GM23338 (cell line): ENCODE measurements around the gene RPS28. TPM values are rescaled to one million over a fixed set of nuclear protein-coding genes. Genes with fewer than 3 reads are reported as not detected.

Source experiments
- ATAC-seq: fragments of 200-7000 bp; cut with Tn5 transposase; 3 replicates; pipeline ENCODE4 v1.9.1; 2020
- DNase-seq: peaks from one replicate; pipeline ENCODE4 v3.0.0-alpha.2; 2015; ENCODE audit warnings: low spot score
- H2AFZ ChIP-seq: fragments of 200-600 bp; sonication (generic); 2 replicates; pipeline ENCODE4 v1.8.0; 2016; ENCODE audit warnings: antibody characterized with exemption, mild to moderate bottlenecking, moderate library complexity
- H3F3A ChIP-seq: fragments of 200-600 bp; sonication (generic); replicated peaks from 2 replicates; pipeline ENCODE4 v1.8.0; 2017; ENCODE audit warnings: antibody characterized with exemption, mixed run types, low read depth
- H3K27ac ChIP-seq: fragments of 200-600 bp; sonication (generic); 2 replicates; pipeline ENCODE4 v1.6.1; 2016; ENCODE audit warnings: low read depth
- H3K27me3 ChIP-seq: fragments of 200-600 bp; sonication (generic); 2 replicates; pipeline ENCODE4 v1.8.0; 2016; ENCODE audit warnings: mild to moderate bottlenecking, mixed run types, moderate library complexity; ENCODE audit not compliant: insufficient read depth
- H3K36me3 ChIP-seq: fragments of 200-600 bp; sonication (generic); 2 replicates; pipeline ENCODE4 v1.8.0; 2016; ENCODE audit warnings: mild to moderate bottlenecking; ENCODE audit not compliant: insufficient read depth
- H3K4me1 ChIP-seq: fragments of 200-600 bp; sonication (generic); 2 replicates; pipeline ENCODE4 v1.8.0; 2016; ENCODE audit warnings: mild to moderate bottlenecking, moderate library complexity; ENCODE audit not compliant: insufficient read depth
- H3K4me2 ChIP-seq: fragments of 200-600 bp; sonication (generic); 2 replicates; pipeline ENCODE4 v1.7.1; 2017; ENCODE audit warnings: mixed run types
- H3K4me3 ChIP-seq: fragments of 200-600 bp; sonication (generic); 2 replicates; pipeline ENCODE4 v1.6.1; 2016; ENCODE audit warnings: mixed run types
- H3K79me2 ChIP-seq: fragments of 200-600 bp; sonication (generic); replicated peaks from 2 replicates; pipeline ENCODE4 v1.8.0; 2017; ENCODE audit warnings: mild to moderate bottlenecking; ENCODE audit not compliant: insufficient read depth
- H3K9me2 ChIP-seq: fragments of 200-600 bp; sonication (generic); 2 replicates; pipeline ENCODE4 v1.8.0; 2017; ENCODE audit not compliant: insufficient read depth
- H4K20me1 ChIP-seq: fragments of 200-600 bp; sonication (generic); replicated peaks from 2 replicates; pipeline ENCODE4 v1.8.0; 2017; ENCODE audit warnings: mild to moderate bottlenecking; ENCODE audit not compliant: insufficient read depth
- H3K27ac Mint-ChIP-seq: 2 replicates; pipeline ENCODE4 v1.8.0; 2020; ENCODE audit warnings: inconsistent platforms, mild to moderate bottlenecking, moderate library complexity, mixed read lengths
- H3K27me3 Mint-ChIP-seq: 3 replicates; pipeline ENCODE4 v1.8.0; 2022; ENCODE audit warnings: low read depth, mild to moderate bottlenecking, moderate library complexity, mixed read lengths, inconsistent platforms; ENCODE audit not compliant: insufficient read depth, poor library complexity
- H3K36me3 Mint-ChIP-seq: 3 replicates; pipeline ENCODE4 v1.8.0; 2021; ENCODE audit warnings: low read depth, mild to moderate bottlenecking, inconsistent platforms, moderate library complexity, mixed read lengths
- H3K4me1 Mint-ChIP-seq: 3 replicates; pipeline ENCODE4 v1.8.0; 2020; ENCODE audit warnings: mild to moderate bottlenecking, inconsistent platforms, mixed read lengths
- H3K4me3 Mint-ChIP-seq: 3 replicates; pipeline ENCODE4 v1.8.0; 2021; ENCODE audit warnings: moderate library complexity, mild to moderate bottlenecking, inconsistent platforms, mixed read lengths
- H3K9me3 Mint-ChIP-seq: 3 replicates; pipeline ENCODE4 v1.8.0; 2020; ENCODE audit warnings: moderate library complexity, mild to moderate bottlenecking, inconsistent platforms, mixed read lengths
- NANOG ChIP-seq: IDR thresholded peaks from 2 replicates; pipeline ENCODE4 v1.6.1; 2016; ENCODE audit warnings: antibody characterized with exemption, borderline replicate concordance
- STAT1 ChIP-seq: IDR thresholded peaks from one replicate; pipeline ENCODE4 v1.6.1; 2016; ENCODE audit warnings: antibody characterized with exemption; ENCODE audit not compliant: unreplicated experiment
- ZNF114 ChIP-seq: fragments of 250-450 bp; sonication (Bioruptor Pico); IDR thresholded peaks from 2 replicates; pipeline ENCODE4 v1.5.0; 2020; ENCODE audit warnings: mild to moderate bottlenecking, moderate library complexity
- polyA plus RNA-seq: library from polyadenylated mRNA; unstranded; fragments of >200 nt; fragmentation: Nextera tagmentation; extraction: Ambion mirVana; gene quantifications from 2 replicates; pipeline ENCODE4 v1.2.1, GENCODE V29; 2016
- total RNA-seq: library from RNA; depleted of rRNA; stranded (reverse); fragments of >200 nt; shearing (Covaris generic); gene quantifications from 2 replicates; pipeline ENCODE4 v1.2.3, GENCODE V29; 2014
- TF ChIP-seq, protein P1 (sequence below): IDR thresholded peaks from 2 replicates; pipeline ENCODE4 v1.6.1; 2016; ENCODE audit warnings: antibody characterized with exemption
- TF ChIP-seq, protein P2 (sequence below): fragments of 250-450 bp; sonication (Bioruptor Pico); IDR thresholded peaks from 2 replicates; pipeline ENCODE4 v1.5.0; 2020; ENCODE audit warnings: mild to moderate bottlenecking, moderate library complexity
- TF ChIP-seq, protein P3 (sequence below), 2 experiments: fragments of 200-600 bp in 1 of 2; sonication (generic) in 1 of 2; conservative IDR thresholded peaks; 2 replicates each; pipeline versions ENCODE4 v1.5.1 to v1.6.1; 2016 to 2017; ENCODE audit warnings: antibody characterized with exemption in 2 of 2, low read depth in 2 of 2, mild to moderate bottlenecking in 2 of 2, moderate library complexity in 1 of 2

The RPS28 gene
- total and polyA plus RNA-seq, 2 experiments from 2014 or later, result 174 to 1,790 TPM

DNA sequence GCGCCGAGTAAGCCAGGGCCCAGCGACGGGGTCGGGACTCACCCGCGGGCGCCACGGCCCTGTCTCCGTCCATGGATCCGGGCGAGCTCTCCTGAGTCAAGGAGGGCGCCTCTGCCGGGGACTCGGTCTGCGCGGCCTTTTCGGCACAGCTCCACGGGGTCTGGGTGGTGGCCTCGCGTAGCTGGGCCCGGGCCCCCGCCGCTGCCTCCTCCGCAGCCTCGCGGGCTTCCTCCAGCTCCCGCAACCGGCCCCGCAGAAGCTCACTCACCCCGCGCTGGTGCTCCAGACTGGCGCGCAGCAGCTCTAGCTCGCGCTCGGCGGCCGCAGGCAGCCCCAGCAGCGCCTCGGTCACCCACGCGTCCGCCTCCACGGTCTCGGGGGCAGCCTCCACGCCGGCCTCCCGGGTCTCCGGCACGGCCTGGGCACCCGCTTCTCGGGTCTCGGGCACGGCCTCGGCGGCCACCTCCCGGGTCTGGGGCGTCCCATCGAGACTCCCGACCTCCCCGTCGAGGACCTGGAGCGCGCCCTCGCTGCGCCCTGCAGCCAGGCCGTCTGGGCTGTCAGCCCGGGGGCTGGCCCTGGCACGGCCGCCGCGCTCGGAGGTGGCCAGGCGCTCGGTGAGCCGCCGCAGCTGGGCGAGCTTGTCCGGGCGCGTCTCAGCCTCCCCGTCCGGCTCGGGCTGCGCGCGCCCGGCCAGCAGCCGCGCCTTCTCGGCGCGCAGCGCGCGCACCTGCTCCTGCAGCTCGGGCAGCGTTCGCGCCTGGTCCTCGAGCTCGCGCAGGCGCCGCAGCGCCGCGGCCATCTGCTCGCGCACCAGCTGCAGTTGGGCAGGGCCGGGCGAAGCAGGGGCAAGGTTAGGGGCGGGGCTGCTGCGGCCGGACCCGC is 13.4 kb downstream of the RPS28 start (continued):
- TF ChIP-seq, protein P1, sequence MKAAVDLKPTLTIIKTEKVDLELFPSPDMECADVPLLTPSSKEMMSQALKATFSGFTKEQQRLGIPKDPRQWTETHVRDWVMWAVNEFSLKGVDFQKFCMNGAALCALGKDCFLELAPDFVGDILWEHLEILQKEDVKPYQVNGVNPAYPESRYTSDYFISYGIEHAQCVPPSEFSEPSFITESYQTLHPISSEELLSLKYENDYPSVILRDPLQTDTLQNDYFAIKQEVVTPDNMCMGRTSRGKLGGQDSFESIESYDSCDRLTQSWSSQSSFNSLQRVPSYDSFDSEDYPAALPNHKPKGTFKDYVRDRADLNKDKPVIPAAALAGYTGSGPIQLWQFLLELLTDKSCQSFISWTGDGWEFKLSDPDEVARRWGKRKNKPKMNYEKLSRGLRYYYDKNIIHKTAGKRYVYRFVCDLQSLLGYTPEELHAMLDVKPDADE, result no peak
- TF ChIP-seq, protein P2, sequence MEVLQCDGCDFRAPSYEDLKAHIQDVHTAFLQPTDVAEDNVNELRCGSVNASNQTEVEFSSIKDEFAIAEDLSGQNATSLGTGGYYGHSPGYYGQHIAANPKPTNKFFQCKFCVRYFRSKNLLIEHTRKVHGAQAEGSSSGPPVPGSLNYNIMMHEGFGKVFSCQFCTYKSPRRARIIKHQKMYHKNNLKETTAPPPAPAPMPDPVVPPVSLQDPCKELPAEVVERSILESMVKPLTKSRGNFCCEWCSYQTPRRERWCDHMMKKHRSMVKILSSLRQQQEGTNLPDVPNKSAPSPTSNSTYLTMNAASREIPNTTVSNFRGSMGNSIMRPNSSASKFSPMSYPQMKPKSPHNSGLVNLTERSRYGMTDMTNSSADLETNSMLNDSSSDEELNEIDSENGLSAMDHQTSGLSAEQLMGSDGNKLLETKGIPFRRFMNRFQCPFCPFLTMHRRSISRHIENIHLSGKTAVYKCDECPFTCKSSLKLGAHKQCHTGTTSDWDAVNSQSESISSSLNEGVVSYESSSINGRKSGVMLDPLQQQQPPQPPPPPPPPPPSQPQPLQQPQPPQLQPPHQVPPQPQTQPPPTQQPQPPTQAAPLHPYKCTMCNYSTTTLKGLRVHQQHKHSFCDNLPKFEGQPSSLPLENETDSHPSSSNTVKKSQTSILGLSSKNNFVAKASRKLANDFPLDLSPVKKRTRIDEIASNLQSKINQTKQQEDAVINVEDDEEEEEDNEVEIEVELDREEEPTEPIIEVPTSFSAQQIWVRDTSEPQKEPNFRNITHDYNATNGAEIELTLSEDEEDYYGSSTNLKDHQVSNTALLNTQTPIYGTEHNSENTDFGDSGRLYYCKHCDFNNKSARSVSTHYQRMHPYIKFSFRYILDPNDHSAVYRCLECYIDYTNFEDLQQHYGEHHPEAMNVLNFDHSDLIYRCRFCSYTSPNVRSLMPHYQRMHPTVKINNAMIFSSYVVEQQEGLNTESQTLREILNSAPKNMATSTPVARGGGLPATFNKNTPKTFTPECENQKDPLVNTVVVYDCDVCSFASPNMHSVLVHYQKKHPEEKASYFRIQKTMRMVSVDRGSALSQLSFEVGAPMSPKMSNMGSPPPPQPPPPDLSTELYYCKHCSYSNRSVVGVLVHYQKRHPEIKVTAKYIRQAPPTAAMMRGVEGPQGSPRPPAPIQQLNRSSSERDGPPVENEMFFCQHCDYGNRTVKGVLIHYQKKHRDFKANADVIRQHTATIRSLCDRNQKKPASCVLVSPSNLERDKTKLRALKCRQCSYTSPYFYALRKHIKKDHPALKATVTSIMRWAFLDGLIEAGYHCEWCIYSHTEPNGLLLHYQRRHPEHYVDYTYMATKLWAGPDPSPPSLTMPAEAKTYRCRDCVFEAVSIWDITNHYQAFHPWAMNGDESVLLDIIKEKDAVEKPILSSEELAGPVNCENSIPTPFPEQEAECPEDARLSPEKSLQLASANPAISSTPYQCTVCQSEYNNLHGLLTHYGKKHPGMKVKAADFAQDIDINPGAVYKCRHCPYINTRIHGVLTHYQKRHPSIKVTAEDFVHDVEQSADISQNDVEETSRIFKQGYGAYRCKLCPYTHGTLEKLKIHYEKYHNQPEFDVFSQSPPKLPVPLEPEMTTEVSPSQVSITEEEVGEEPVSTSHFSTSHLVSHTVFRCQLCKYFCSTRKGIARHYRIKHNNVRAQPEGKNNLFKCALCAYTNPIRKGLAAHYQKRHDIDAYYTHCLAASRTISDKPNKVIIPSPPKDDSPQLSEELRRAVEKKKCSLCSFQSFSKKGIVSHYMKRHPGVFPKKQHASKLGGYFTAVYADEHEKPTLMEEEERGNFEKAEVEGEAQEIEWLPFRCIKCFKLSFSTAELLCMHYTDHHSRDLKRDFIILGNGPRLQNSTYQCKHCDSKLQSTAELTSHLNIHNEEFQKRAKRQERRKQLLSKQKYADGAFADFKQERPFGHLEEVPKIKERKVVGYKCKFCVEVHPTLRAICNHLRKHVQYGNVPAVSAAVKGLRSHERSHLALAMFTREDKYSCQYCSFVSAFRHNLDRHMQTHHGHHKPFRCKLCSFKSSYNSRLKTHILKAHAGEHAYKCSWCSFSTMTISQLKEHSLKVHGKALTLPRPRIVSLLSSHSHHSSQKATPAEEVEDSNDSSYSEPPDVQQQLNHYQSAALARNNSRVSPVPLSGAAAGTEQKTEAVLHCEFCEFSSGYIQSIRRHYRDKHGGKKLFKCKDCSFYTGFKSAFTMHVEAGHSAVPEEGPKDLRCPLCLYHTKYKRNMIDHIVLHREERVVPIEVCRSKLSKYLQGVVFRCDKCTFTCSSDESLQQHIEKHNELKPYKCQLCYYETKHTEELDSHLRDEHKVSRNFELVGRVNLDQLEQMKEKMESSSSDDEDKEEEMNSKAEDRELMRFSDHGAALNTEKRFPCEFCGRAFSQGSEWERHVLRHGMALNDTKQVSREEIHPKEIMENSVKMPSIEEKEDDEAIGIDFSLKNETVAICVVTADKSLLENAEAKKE (CRISPR knock-in tag), result no peak
- TF ChIP-seq ZNF114 (CRISPR knock-in tag) (no peak), STAT1 (no peak)

DNA sequence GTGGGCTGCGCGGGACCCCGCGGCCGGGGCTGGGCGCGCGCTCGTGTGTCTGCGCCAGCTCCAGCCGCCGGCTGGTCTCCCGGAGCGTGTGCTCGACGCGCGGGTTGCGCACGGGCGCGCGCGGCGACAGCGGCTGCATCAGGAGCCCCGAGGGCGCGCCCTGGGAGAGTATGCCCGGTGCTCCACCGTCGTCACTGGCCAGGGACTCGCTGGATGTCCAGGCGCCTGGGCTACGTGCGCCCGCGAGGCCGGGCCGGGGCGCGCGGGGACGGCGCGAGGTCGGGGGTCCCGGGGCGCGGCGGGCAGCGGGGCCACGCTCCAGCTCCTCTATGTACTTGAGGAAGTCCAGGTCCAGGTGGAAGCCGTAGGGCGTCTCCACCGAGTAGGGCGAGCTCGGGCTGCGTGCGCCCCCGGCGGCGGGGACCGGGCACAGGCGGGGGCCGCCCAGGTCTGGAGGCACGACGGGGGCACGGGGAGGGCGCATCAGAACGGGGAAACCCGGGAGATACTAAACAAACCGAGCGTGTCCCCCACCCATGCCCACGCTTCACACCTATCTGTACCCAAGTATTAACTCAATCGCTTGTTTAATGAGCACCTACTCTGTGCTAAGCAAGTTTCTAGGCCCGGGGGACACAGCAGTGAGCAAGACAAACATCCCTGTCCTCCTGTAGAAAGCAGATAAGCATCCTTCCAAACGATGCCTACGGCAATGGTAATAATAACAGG is 14.2 kb downstream of the RPS28 start:
- H3K4me1 Mint-ChIP-seq, result peaks cover 13% of the 10 kb centered on the region
- ATAC-seq, result peak; percentile 41
- Histone ChIP-seq H3K36me3 (no peaks in the 10 kb centered on the region), H3K4me2 (peak overlapping the region; percentile 91), H2AFZ (peak overlapping the region; percentile 69), H4K20me1 (no peaks in the 10 kb centered on the region), H3K4me3 (peak overlapping the region; percentile 68), H3K4me1 (peaks cover 18% of the 10 kb centered on the region), H3K79me2 (no peaks in the 10 kb centered on the region), H3K27me3 (peaks cover 47% of the 10 kb centered on the region), H3F3A (peaks cover 10% of the 10 kb centered on the region), H3K27ac (no peak overlapping the region), H3K9me2 (no peaks in the 10 kb centered on the region)
- H3K4me3 Mint-ChIP-seq, result peak overlapping the region; percentile 56
- H3K27ac Mint-ChIP-seq, result no peak overlapping the region
- no peaks in the 10 kb centered on the region for H3K36me3 Mint-ChIP-seq
- H3K27me3 Mint-ChIP-seq, result peaks cover 53% of the 10 kb centered on the region
- TF ChIP-seq, protein P3, sequence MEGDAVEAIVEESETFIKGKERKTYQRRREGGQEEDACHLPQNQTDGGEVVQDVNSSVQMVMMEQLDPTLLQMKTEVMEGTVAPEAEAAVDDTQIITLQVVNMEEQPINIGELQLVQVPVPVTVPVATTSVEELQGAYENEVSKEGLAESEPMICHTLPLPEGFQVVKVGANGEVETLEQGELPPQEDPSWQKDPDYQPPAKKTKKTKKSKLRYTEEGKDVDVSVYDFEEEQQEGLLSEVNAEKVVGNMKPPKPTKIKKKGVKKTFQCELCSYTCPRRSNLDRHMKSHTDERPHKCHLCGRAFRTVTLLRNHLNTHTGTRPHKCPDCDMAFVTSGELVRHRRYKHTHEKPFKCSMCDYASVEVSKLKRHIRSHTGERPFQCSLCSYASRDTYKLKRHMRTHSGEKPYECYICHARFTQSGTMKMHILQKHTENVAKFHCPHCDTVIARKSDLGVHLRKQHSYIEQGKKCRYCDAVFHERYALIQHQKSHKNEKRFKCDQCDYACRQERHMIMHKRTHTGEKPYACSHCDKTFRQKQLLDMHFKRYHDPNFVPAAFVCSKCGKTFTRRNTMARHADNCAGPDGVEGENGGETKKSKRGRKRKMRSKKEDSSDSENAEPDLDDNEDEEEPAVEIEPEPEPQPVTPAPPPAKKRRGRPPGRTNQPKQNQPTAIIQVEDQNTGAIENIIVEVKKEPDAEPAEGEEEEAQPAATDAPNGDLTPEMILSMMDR (conservative IDR thresholded peaks at IDR 0.05; ENCODE audit: low read depth in 2 of 2), result peak; percentile 39 to 58
- no peak for TF ChIP-seq NANOG
- no peaks in the 10 kb centered on the region for H3K9me3 Mint-ChIP-seq
- DNase-seq, result peak; percentile 76
